ENCODE measurements around the gene MRPS12. TPM values are rescaled to one million over a fixed set of nuclear protein-coding genes. Genes with fewer than 3 reads are reported as not detected.

MRPS12 gene
- total RNA-seq, 1 experiment from 2014 or later = 81.3 TPM

DNA sequence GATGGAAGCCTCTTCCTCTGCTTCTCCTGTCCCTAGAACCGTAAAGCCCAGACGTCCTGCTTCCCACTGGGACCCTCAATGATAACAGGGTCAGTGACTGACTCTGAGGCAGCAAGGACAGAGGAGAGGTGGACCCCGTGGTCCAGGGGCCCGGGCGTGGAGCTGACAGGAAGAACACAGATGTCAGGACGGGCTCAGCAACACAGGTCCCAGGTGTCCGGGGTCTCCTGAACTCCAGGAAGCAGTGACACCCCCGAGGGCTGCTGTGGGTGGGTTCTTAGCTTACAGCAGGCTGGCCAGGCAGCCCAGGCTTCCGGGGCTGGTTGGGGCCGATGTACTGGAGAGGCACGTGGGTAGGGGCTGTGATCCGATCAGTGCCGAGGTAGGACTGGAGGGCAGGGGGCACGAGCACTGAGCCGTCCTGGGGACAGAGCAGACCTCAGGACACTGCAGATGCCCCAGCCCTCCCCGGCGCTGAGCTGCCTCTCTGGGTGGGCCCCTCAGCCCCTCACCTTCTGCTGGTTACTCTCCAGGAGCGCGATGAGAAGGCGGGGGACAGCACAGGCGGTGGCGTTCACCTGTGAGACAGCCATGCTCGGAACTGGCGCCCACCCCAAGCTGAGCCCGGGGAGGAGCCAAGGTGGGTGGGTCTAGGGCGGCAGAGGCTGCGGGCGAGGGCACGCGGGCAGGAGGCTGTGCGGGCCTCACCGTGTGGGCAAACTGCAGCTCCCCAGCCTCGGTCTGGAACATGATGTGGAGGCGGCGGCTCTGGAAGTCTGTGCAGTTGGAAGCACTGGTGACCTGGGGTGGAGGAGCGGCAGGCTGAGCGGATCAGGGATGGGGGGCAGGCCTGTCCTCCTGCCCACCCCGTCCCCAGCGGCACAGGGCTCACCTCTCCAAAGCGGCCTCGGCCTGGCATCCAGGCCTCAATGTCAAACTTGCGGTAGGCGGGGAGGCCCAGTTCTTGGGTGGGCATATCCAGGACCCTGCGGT, 15.1 kb upstream of the MRPS12 start:
- Mint-ChIP-seq H3K9me3 (peaks cover 0 to 2% of the 10 kb centered on the region in 2 experiments; a peak in 1 of 5 replicates), H3K27ac (0 out of 7 replicates have a peak overlapping the region, but pooled peaks of 1 of the 3 experiments have one; percentile 46), H3K27me3 (ENCODE audit: low read depth) (no peaks in the 10 kb centered on the region), H3K4me1 (no peaks in the 10 kb centered on the region), H3K4me3 (no peak overlapping the region), H3K36me3 (ENCODE audit: insufficient read depth in 1 of 3, low read depth in 3 of 3) (peaks cover 3 to 11% (median 7%) of the 10 kb centered on the region in 3 experiments; a peak in 4 of 7 replicates)
- H2BK15ac ChIP-seq (ENCODE audit: low read depth, low read length) = no peak overlapping the region
- no peak overlapping the region for H4K91ac ChIP-seq (ENCODE audit: insufficient read length, low read depth, low read length)
- no peaks in the 10 kb centered on the region for H3K27me3 ChIP-seq (ENCODE audit: insufficient read depth, low read length)
- no peak overlapping the region for H3T11ph ChIP-seq (ENCODE audit: low read length)
- no peak overlapping the region for H4K5ac ChIP-seq (ENCODE audit: insufficient read length, low read depth, low read length)
- H3K56ac ChIP-seq (ENCODE audit: insufficient read length, low read depth, low read length) = no peak overlapping the region
- H2BK120ac ChIP-seq (ENCODE audit: low read depth, low read length, poor library complexity, severe bottlenecking) = no peak overlapping the region
- no peak overlapping the region for H2AFZ ChIP-seq (ENCODE audit: low read length)
- no peaks in the 10 kb centered on the region for H3K79me2 ChIP-seq (ENCODE audit: insufficient read depth, low read length)
- no peaks in the 10 kb centered on the region for H3K9me3 ChIP-seq (ENCODE audit: control insufficient read depth, low read depth, low read length)
- H2BK5ac ChIP-seq (ENCODE audit: insufficient read length, low read length) = no peak overlapping the region
- no peaks in the 10 kb centered on the region for H3K79me1 ChIP-seq (ENCODE audit: insufficient read depth, low read depth, low read length, poor library complexity, severe bottlenecking)
- WGBS (ENCODE audit: extremely low coverage, insufficient read length, low lambda C conversion rate) = no CpG with 5 or more reads among the region's 44 CpGs
- H4K20me1 ChIP-seq (ENCODE audit: control insufficient read depth, insufficient read depth, insufficient read length) = no peaks in the 10 kb centered on the region
- H2BK12ac ChIP-seq (ENCODE audit: insufficient read length, low read depth, low read length) = no peak overlapping the region
- H3K9ac ChIP-seq (ENCODE audit: extremely low read depth, insufficient read length, low read length) = no peak overlapping the region
- no peak overlapping the region for H3K27ac ChIP-seq (ENCODE audit: insufficient read length, low read depth, low read length)
- H3K23me2 ChIP-seq (ENCODE audit: insufficient read length, low read depth, low read length, poor library complexity, severe bottlenecking) = no peaks in the 10 kb centered on the region
- H3K4me1 ChIP-seq (ENCODE audit: insufficient read depth, low read length) = no peaks in the 10 kb centered on the region
- H3K4ac ChIP-seq (ENCODE audit: low read depth, low read length) = no peak overlapping the region
- no peak overlapping the region for H4K8ac ChIP-seq (replicated peaks; ENCODE audit: insufficient read length, low read depth, low read length)
- no peak overlapping the region for H3K23ac ChIP-seq (ENCODE audit: insufficient read length, low read depth, low read length)
- no peak overlapping the region for H3K14ac ChIP-seq (ENCODE audit: insufficient read depth, low read length)
- H2AK5ac ChIP-seq (ENCODE audit: insufficient read length, low read length) = no peak overlapping the region
- TF ChIP-seq, protein P1, sequence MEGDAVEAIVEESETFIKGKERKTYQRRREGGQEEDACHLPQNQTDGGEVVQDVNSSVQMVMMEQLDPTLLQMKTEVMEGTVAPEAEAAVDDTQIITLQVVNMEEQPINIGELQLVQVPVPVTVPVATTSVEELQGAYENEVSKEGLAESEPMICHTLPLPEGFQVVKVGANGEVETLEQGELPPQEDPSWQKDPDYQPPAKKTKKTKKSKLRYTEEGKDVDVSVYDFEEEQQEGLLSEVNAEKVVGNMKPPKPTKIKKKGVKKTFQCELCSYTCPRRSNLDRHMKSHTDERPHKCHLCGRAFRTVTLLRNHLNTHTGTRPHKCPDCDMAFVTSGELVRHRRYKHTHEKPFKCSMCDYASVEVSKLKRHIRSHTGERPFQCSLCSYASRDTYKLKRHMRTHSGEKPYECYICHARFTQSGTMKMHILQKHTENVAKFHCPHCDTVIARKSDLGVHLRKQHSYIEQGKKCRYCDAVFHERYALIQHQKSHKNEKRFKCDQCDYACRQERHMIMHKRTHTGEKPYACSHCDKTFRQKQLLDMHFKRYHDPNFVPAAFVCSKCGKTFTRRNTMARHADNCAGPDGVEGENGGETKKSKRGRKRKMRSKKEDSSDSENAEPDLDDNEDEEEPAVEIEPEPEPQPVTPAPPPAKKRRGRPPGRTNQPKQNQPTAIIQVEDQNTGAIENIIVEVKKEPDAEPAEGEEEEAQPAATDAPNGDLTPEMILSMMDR (conservative IDR thresholded peaks at IDR 0.05) = no peak
- H2BK20ac ChIP-seq (ENCODE audit: low read depth, low read length, poor library complexity, severe bottlenecking) = no peak overlapping the region
- no peak overlapping the region for H3K4me2 ChIP-seq (ENCODE audit: insufficient read depth, insufficient read length, low read length)
- H3K18ac ChIP-seq (ENCODE audit: insufficient read length, low read depth, low read length) = no peak overlapping the region
- no peak for DNase-seq

Data from H9 (cell line).